HL-60 (cell line): ENCODE measurements around the gene ENTPD1.

ENCODE experiments used
- CTCF ChIP-seq: IDR thresholded peaks from one replicate; pipeline ENCODE4 v1.5.1; 2011; ENCODE audit warnings: low read length, control low read depth, inconsistent platforms; ENCODE audit not compliant: insufficient read depth
- GABPA ChIP-seq: IDR thresholded peaks from 2 replicates; pipeline ENCODE4 v1.6.1; 2012; ENCODE audit warnings: low read depth
- POLR2AphosphoS5 ChIP-seq: IDR thresholded peaks from 2 replicates; pipeline ENCODE4 v1.6.1; 2012; ENCODE audit warnings: low read depth
- REST ChIP-seq: IDR thresholded peaks from 2 replicates; pipeline ENCODE4 v1.6.1; 2012; ENCODE audit warnings: low read depth; ENCODE audit not compliant: insufficient replicate concordance
- SPI1 ChIP-seq: IDR thresholded peaks from 2 replicates; pipeline ENCODE4 v1.6.1; 2012; ENCODE audit warnings: low read depth, mild to moderate bottlenecking, borderline replicate concordance

GRCh38 chr10:95792874-95793285 is 36.9 kb downstream of the ENTPD1 start:
- TF ChIP-seq CTCF (no peak), POLR2AphosphoS5 (no peak), SPI1 (peak; percentile 27; the same call in 1 of the 2 replicates), GABPA (no peak), REST (no peak)
